ENCODE results near the gene RNASE11. TPM values are rescaled to one million over a fixed set of nuclear protein-coding genes. Genes with fewer than 3 reads are reported as not detected.

Gene RNASE11
- total RNA-seq: not detected

DNA sequence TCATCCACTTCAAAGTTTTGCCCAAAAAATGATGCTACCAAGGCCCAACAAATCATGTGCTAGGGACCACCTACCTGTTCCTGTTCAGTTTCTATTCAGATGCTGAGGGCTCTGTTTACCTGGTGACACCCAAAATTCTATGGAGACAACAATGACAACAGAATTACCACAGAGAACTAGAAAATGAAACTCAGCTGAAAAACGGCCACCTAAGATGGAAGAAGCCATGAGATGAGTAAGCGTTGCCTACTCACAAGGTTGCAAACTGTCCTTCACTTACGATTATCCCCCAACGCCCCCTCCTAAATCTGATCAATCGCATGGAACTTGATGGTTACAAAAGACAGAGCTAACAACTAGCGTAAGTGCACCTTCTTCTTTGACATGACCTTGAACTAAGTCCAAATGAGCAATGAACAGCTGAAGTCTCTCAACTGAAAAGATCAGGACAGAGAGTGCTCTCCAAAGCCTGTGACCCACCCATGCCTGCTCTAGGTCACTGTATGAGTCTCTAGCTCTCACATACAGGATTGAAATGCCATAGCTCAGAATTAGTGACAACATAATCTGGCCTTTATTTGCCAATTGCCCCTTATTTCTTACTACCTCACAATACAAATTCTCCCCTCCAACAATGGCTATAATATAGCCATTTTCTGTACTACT, at the start of gene RNASE11:
RNASE11 (minus strand) TSS at position 513 of the 666 bp plus-strand sequence.
- intact Hi-C loops (cut with micrococcal nuclease): no loop called here
- H3K4me1 Mint-ChIP-seq (ENCODE audit: low read depth): peaks cover 4% of the 10 kb centered on the region
- DNase-seq (no peak), ATAC-seq (peak; percentile 27)
- no peaks in the 10 kb centered on the region for H3K27me3 Mint-ChIP-seq
- H3K36me3 Mint-ChIP-seq (ENCODE audit: low read depth): no peaks in the 10 kb centered on the region
- H3K9me3 Mint-ChIP-seq: no peaks in the 10 kb centered on the region
- POLR2A ChIA-PET: no interaction called here
- H3K27ac Mint-ChIP-seq: no peak within 1 kb of the TSS
- H3K4me3 Mint-ChIP-seq: no peak within 1 kb of the TSS
- CTCF ChIA-PET: interaction anchor here (1.1 kb wide), 4 partner anchors 21 to 260 kb away, joined by 3 to 6 read pairs (median 4); no protein-coding TSS in a partner anchor
- no peak for TF ChIP-seq CTCF (IDR thresholded peaks at IDR 0.05)

DNA sequence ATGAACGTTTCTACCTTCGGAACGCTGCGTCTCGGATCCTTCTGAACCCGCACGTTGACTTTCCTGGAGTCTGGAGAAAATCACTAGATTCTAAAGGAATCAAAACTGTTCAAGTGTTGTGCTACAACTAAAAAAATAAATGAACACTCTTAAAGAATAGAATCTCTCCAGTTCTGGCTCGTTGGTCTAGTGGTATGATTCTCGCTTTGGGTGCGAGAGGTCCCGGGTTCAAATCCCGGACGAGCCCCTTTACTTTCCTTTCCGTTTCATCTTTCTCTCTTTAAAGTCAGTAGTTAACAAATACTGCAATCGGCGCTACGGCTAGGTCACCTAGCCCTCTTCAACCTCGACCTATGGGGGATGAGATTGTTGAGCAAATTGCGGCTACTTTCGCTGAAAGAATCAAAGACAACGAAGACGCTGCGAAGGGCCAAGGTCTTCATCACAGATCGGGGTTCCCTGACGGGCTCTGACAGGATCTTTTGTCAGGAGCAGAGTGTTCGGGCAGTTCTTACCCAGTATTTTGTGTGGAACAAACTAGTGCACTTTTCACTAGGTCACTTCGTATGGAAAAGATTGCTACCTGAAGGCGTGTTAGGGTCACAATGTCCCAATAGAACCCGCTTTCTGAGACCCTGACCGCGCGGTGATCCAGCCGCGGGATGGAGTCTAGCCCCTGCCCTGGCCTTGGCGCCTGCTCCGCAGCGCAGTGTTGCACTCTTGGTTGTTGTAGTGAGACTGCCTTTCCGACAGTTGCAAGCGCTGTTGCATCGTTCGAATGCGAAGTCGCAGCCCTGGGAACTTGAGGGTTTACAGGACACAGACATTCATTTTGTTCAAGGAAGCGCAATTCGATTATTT, 45.3 kb upstream of the RNASE11 start:
- POLR2A ChIA-PET: interaction anchor here (3.1 kb wide), 2 partner anchors 20 to 50 kb away, joined by 15 to 24 read pairs; partner anchors contain the start of gene RNASE4
- Mint-ChIP-seq H3K4me1 (ENCODE audit: low read depth) (peaks cover 33% of the 10 kb centered on the region), H3K27me3 (peaks cover 29% of the 10 kb centered on the region), H3K36me3 (ENCODE audit: low read depth) (peaks cover 6% of the 10 kb centered on the region), H3K4me3 (peak overlapping the region; percentile 80), H3K27ac (peak overlapping the region; percentile 76), H3K9me3 (no peaks in the 10 kb centered on the region)
- TF ChIP-seq CTCF (IDR thresholded peaks at IDR 0.05): no peak
- CTCF ChIA-PET: interaction anchor here (0.8 to 3.3 kb wide), 5 partner anchors 10 to 58 kb away, joined by 3 to 36 read pairs (median 19); no protein-coding TSS in a partner anchor
- ATAC-seq (peak; percentile 87), DNase-seq (peak; percentile 92)
- intact Hi-C loops (cut with micrococcal nuclease): loop anchor here (1.0 to 2.0 kb wide), 3 partner anchors 20 to 50 kb away; no protein-coding TSS in a partner anchor

GRCh38 chr14:20632448-20632830, 44.6 kb upstream of the RNASE11 start:
- Mint-ChIP-seq H3K36me3 (ENCODE audit: low read depth) (peaks cover 6% of the 10 kb centered on the region), H3K27ac (peak overlapping the region; percentile 76), H3K9me3 (no peaks in the 10 kb centered on the region), H3K27me3 (peaks cover 35% of the 10 kb centered on the region), H3K4me3 (peak overlapping the region; percentile 80), H3K4me1 (ENCODE audit: low read depth) (peaks cover 39% of the 10 kb centered on the region)
- intact Hi-C loops (cut with micrococcal nuclease): loop anchor here (2.0 kb wide), 2 partner anchors 20 to 50 kb away; no protein-coding TSS in a partner anchor
- CTCF ChIA-PET: interaction anchor here (0.8 to 3.3 kb wide), 5 partner anchors 10 to 58 kb away, joined by 3 to 36 read pairs (median 19); no protein-coding TSS in a partner anchor
- POLR2A ChIA-PET: interaction anchor here (1.1 to 3.1 kb wide), 3 partner anchors 10 to 51 kb away, joined by 3 to 24 read pairs (median 15); partner anchors contain the start of gene RNASE4
- ATAC-seq: peak; percentile 35
- peak; percentile 57 for DNase-seq
- no peak for TF ChIP-seq CTCF (IDR thresholded peaks at IDR 0.05)

DNA sequence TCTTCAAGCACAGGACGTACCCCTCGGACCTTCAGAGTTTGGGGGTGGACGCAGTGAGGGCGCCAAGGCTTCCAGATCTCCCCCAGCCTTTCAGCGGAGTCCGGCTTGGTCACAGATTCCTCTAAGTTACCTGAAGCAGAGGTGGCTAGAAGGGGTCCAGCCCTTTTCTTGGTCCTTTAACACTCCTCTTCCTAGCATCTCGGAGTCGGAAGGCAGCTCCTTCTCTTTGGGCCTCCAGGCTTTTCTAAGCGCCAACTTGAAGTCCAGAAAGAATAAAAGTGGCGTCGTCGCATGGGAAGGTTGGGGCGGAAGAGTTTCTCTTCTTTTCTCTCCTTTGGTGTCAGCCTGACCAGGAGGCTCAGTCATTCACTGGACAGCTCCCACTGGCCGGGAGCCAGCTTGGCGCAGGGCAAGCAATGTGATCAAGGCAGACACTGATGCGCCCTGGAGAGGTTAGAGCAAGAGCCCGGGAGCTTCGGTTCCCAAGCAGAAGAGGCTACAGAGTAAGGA, 44.1 kb upstream of the RNASE11 start:
- intact Hi-C loops (cut with micrococcal nuclease): loop anchor here (2.0 kb wide), 3 partner anchors 19 to 51 kb away; no protein-coding TSS in a partner anchor
- POLR2A ChIA-PET: interaction anchor here (1.1 to 3.1 kb wide), 4 partner anchors 10 to 51 kb away, joined by 3 to 24 read pairs (median 10); partner anchors contain the start of gene RNASE4
- H3K4me1 Mint-ChIP-seq (ENCODE audit: low read depth): peaks cover 44% of the 10 kb centered on the region
- peak; percentile 27 for DNase-seq
- no peak for ATAC-seq
- no peak for TF ChIP-seq CTCF (IDR thresholded peaks at IDR 0.05)
- peaks cover 38% of the 10 kb centered on the region for H3K27me3 Mint-ChIP-seq
- H3K4me3 Mint-ChIP-seq: peak overlapping the region; percentile 80
- CTCF ChIA-PET: interaction anchor here (0.8 to 3.3 kb wide), 6 partner anchors 9 to 59 kb away, joined by 3 to 36 read pairs (median 16); partner anchors contain the start of gene RNASE4
- H3K36me3 Mint-ChIP-seq (ENCODE audit: low read depth): peaks cover 6% of the 10 kb centered on the region
- no peaks in the 10 kb centered on the region for H3K9me3 Mint-ChIP-seq
- no peak overlapping the region for H3K27ac Mint-ChIP-seq
